GM23338 (cell line): ENCODE data around the gene C20orf141. TPM values are rescaled to one million over a fixed set of nuclear protein-coding genes. Genes with fewer than 3 reads are reported as not detected.
"Not testable (repeated sequence)": the region's sequence is repeated elsewhere in the genome, so short reads cannot be mapped to it uniquely, and the experiment has no call there.

Source experiments
- ATAC-seq: fragments of 200-7000 bp; cut with Tn5 transposase; 3 replicates; pipeline ENCODE4 v1.9.1; 2020
- DNase-seq: peaks from one replicate; pipeline ENCODE4 v3.0.0-alpha.2; 2015; ENCODE audit warnings: low spot score
- H2AFZ ChIP-seq: fragments of 200-600 bp; sonication (generic); 2 replicates; pipeline ENCODE4 v1.8.0; 2016; ENCODE audit warnings: antibody characterized with exemption, mild to moderate bottlenecking, moderate library complexity
- H3F3A ChIP-seq: fragments of 200-600 bp; sonication (generic); replicated peaks from 2 replicates; pipeline ENCODE4 v1.8.0; 2017; ENCODE audit warnings: antibody characterized with exemption, mixed run types, low read depth
- H3K27ac ChIP-seq: fragments of 200-600 bp; sonication (generic); 2 replicates; pipeline ENCODE4 v1.6.1; 2016; ENCODE audit warnings: low read depth
- H3K27me3 ChIP-seq: fragments of 200-600 bp; sonication (generic); 2 replicates; pipeline ENCODE4 v1.8.0; 2016; ENCODE audit warnings: mild to moderate bottlenecking, mixed run types, moderate library complexity; ENCODE audit not compliant: insufficient read depth
- H3K36me3 ChIP-seq: fragments of 200-600 bp; sonication (generic); 2 replicates; pipeline ENCODE4 v1.8.0; 2016; ENCODE audit warnings: mild to moderate bottlenecking; ENCODE audit not compliant: insufficient read depth
- H3K4me1 ChIP-seq: fragments of 200-600 bp; sonication (generic); 2 replicates; pipeline ENCODE4 v1.8.0; 2016; ENCODE audit warnings: mild to moderate bottlenecking, moderate library complexity; ENCODE audit not compliant: insufficient read depth
- H3K4me2 ChIP-seq: fragments of 200-600 bp; sonication (generic); 2 replicates; pipeline ENCODE4 v1.7.1; 2017; ENCODE audit warnings: mixed run types
- H3K4me3 ChIP-seq: fragments of 200-600 bp; sonication (generic); 2 replicates; pipeline ENCODE4 v1.6.1; 2016; ENCODE audit warnings: mixed run types
- H3K79me2 ChIP-seq: fragments of 200-600 bp; sonication (generic); replicated peaks from 2 replicates; pipeline ENCODE4 v1.8.0; 2017; ENCODE audit warnings: mild to moderate bottlenecking; ENCODE audit not compliant: insufficient read depth
- H3K9me2 ChIP-seq: fragments of 200-600 bp; sonication (generic); 2 replicates; pipeline ENCODE4 v1.8.0; 2017; ENCODE audit not compliant: insufficient read depth
- H4K20me1 ChIP-seq: fragments of 200-600 bp; sonication (generic); replicated peaks from 2 replicates; pipeline ENCODE4 v1.8.0; 2017; ENCODE audit warnings: mild to moderate bottlenecking; ENCODE audit not compliant: insufficient read depth
- H3K27ac Mint-ChIP-seq: 2 replicates; pipeline ENCODE4 v1.8.0; 2020; ENCODE audit warnings: inconsistent platforms, mild to moderate bottlenecking, moderate library complexity, mixed read lengths
- H3K27me3 Mint-ChIP-seq: 3 replicates; pipeline ENCODE4 v1.8.0; 2022; ENCODE audit warnings: low read depth, mild to moderate bottlenecking, moderate library complexity, mixed read lengths, inconsistent platforms; ENCODE audit not compliant: insufficient read depth, poor library complexity
- H3K36me3 Mint-ChIP-seq: 3 replicates; pipeline ENCODE4 v1.8.0; 2021; ENCODE audit warnings: low read depth, mild to moderate bottlenecking, inconsistent platforms, moderate library complexity, mixed read lengths
- H3K4me1 Mint-ChIP-seq: 3 replicates; pipeline ENCODE4 v1.8.0; 2020; ENCODE audit warnings: mild to moderate bottlenecking, inconsistent platforms, mixed read lengths
- H3K4me3 Mint-ChIP-seq: 3 replicates; pipeline ENCODE4 v1.8.0; 2021; ENCODE audit warnings: moderate library complexity, mild to moderate bottlenecking, inconsistent platforms, mixed read lengths
- H3K9me3 Mint-ChIP-seq: 3 replicates; pipeline ENCODE4 v1.8.0; 2020; ENCODE audit warnings: moderate library complexity, mild to moderate bottlenecking, inconsistent platforms, mixed read lengths
- CREB1 ChIP-seq: fragments of 250-450 bp; sonication (Bioruptor Pico); IDR thresholded peaks from 2 replicates; pipeline ENCODE4 v1.5.0; 2020; ENCODE audit warnings: low read depth, mild to moderate bottlenecking, moderate library complexity
- ETS1 ChIP-seq: IDR thresholded peaks from 2 replicates; pipeline ENCODE4 v1.6.1; 2016; ENCODE audit warnings: antibody characterized with exemption
- EZH2 ChIP-seq: fragments of 200-600 bp; sonication (generic); IDR thresholded peaks from one replicate; pipeline ENCODE4 v1.8.0; 2017; ENCODE audit warnings: antibody characterized with exemption, mild to moderate bottlenecking, low read depth; ENCODE audit not compliant: unreplicated experiment
- EZH2phosphoT487 ChIP-seq: fragments of 200-600 bp; sonication (generic); IDR thresholded peaks from one replicate; pipeline ENCODE4 v1.8.1; 2018; ENCODE audit warnings: antibody characterized with exemption; ENCODE audit not compliant: unreplicated experiment
- JUNB ChIP-seq: IDR thresholded peaks from one replicate; pipeline ENCODE4 v1.6.1; 2016; ENCODE audit warnings: antibody characterized with exemption; ENCODE audit not compliant: unreplicated experiment
- NANOG ChIP-seq: IDR thresholded peaks from 2 replicates; pipeline ENCODE4 v1.6.1; 2016; ENCODE audit warnings: antibody characterized with exemption, borderline replicate concordance
- REST ChIP-seq: IDR thresholded peaks from one replicate; pipeline ENCODE4 v1.6.1; 2018; ENCODE audit warnings: antibody characterized with exemption; ENCODE audit not compliant: unreplicated experiment
- ZNF114 ChIP-seq: fragments of 250-450 bp; sonication (Bioruptor Pico); IDR thresholded peaks from 2 replicates; pipeline ENCODE4 v1.5.0; 2020; ENCODE audit warnings: mild to moderate bottlenecking, moderate library complexity
- polyA plus RNA-seq: library from polyadenylated mRNA; unstranded; fragments of >200 nt; fragmentation: Nextera tagmentation; extraction: Ambion mirVana; gene quantifications from 2 replicates; pipeline ENCODE4 v1.2.1, GENCODE V29; 2016
- total RNA-seq: library from RNA; depleted of rRNA; stranded (reverse); fragments of >200 nt; shearing (Covaris generic); gene quantifications from 2 replicates; pipeline ENCODE4 v1.2.3, GENCODE V29; 2014
- TF ChIP-seq, protein P1 (sequence below): fragments of 250-450 bp; sonication (Bioruptor Pico); IDR thresholded peaks from 2 replicates; pipeline ENCODE4 v1.5.0; 2020; ENCODE audit warnings: mild to moderate bottlenecking, moderate library complexity
- TF ChIP-seq, protein P2 (sequence below), 2 experiments: fragments of 200-600 bp in 1 of 2; sonication (generic) in 1 of 2; conservative IDR thresholded peaks; 2 replicates each; pipeline versions ENCODE4 v1.5.1 to v1.6.1; 2016 to 2017; ENCODE audit warnings: antibody characterized with exemption in 2 of 2, low read depth in 2 of 2, mild to moderate bottlenecking in 2 of 2, moderate library complexity in 1 of 2

The C20orf141 gene
- total and polyA plus RNA-seq, 2 experiments from 2014 or later: not detected

GRCh38 chr20:2831206-2831605, 16.4 kb downstream of the C20orf141 start:
- DNase-seq, H2AFZ ChIP-seq, H3K27me3 Mint-ChIP-seq, H3F3A ChIP-seq, H3K4me2 ChIP-seq, H3K4me1 Mint-ChIP-seq, H3K27ac ChIP-seq, H3K4me3 ChIP-seq, H3K36me3 Mint-ChIP-seq, H3K79me2 ChIP-seq, H3K36me3 ChIP-seq, H3K9me3 Mint-ChIP-seq, ATAC-seq, H3K9me2 ChIP-seq, H4K20me1 ChIP-seq, H3K4me3 Mint-ChIP-seq, H3K4me1 ChIP-seq, H3K27ac Mint-ChIP-seq: not testable (repeated sequence)
- H3K27me3 ChIP-seq: peaks cover 29% of the 10 kb centered on the region

- no peaks in the 10 kb centered on the region for H3K4me1 ChIP-seq
- no peak overlapping the region for H3K27ac ChIP-seq
- no peak overlapping the region for H2AFZ ChIP-seq
- peaks cover 6% of the 10 kb centered on the region; the same call in 1 of the 2 replicates for H3K27me3 ChIP-seq
- DNase-seq: no peak
- no peaks in the 10 kb centered on the region for H3F3A ChIP-seq
- no peak overlapping the region for H3K27ac Mint-ChIP-seq
- H3K4me3 ChIP-seq: no peak overlapping the region
- no peaks in the 10 kb centered on the region for H3K9me2 ChIP-seq
- no peaks in the 10 kb centered on the region; the same call in 2 of the 3 replicates for H3K4me1 Mint-ChIP-seq
- no peaks in the 10 kb centered on the region; the same call in 1 of the 3 replicates for H3K36me3 Mint-ChIP-seq
- H3K27me3 Mint-ChIP-seq: peaks cover 9% of the 10 kb centered on the region
- no peak overlapping the region for H3K4me3 Mint-ChIP-seq
- no peak for ATAC-seq
- H3K79me2 ChIP-seq: no peaks in the 10 kb centered on the region
- no peaks in the 10 kb centered on the region for H3K9me3 Mint-ChIP-seq
- H4K20me1 ChIP-seq: no peaks in the 10 kb centered on the region
- no peak overlapping the region for H3K4me2 ChIP-seq
- H3K36me3 ChIP-seq: no peaks in the 10 kb centered on the region
- TF ChIP-seq CREB1 (no peak), ETS1 (no peak), NANOG (no peak), JUNB (no peak), EZH2 (no peak), EZH2phosphoT487 (no peak), ZNF114 (no peak), REST (no peak)
- TF ChIP-seq, protein P1, sequence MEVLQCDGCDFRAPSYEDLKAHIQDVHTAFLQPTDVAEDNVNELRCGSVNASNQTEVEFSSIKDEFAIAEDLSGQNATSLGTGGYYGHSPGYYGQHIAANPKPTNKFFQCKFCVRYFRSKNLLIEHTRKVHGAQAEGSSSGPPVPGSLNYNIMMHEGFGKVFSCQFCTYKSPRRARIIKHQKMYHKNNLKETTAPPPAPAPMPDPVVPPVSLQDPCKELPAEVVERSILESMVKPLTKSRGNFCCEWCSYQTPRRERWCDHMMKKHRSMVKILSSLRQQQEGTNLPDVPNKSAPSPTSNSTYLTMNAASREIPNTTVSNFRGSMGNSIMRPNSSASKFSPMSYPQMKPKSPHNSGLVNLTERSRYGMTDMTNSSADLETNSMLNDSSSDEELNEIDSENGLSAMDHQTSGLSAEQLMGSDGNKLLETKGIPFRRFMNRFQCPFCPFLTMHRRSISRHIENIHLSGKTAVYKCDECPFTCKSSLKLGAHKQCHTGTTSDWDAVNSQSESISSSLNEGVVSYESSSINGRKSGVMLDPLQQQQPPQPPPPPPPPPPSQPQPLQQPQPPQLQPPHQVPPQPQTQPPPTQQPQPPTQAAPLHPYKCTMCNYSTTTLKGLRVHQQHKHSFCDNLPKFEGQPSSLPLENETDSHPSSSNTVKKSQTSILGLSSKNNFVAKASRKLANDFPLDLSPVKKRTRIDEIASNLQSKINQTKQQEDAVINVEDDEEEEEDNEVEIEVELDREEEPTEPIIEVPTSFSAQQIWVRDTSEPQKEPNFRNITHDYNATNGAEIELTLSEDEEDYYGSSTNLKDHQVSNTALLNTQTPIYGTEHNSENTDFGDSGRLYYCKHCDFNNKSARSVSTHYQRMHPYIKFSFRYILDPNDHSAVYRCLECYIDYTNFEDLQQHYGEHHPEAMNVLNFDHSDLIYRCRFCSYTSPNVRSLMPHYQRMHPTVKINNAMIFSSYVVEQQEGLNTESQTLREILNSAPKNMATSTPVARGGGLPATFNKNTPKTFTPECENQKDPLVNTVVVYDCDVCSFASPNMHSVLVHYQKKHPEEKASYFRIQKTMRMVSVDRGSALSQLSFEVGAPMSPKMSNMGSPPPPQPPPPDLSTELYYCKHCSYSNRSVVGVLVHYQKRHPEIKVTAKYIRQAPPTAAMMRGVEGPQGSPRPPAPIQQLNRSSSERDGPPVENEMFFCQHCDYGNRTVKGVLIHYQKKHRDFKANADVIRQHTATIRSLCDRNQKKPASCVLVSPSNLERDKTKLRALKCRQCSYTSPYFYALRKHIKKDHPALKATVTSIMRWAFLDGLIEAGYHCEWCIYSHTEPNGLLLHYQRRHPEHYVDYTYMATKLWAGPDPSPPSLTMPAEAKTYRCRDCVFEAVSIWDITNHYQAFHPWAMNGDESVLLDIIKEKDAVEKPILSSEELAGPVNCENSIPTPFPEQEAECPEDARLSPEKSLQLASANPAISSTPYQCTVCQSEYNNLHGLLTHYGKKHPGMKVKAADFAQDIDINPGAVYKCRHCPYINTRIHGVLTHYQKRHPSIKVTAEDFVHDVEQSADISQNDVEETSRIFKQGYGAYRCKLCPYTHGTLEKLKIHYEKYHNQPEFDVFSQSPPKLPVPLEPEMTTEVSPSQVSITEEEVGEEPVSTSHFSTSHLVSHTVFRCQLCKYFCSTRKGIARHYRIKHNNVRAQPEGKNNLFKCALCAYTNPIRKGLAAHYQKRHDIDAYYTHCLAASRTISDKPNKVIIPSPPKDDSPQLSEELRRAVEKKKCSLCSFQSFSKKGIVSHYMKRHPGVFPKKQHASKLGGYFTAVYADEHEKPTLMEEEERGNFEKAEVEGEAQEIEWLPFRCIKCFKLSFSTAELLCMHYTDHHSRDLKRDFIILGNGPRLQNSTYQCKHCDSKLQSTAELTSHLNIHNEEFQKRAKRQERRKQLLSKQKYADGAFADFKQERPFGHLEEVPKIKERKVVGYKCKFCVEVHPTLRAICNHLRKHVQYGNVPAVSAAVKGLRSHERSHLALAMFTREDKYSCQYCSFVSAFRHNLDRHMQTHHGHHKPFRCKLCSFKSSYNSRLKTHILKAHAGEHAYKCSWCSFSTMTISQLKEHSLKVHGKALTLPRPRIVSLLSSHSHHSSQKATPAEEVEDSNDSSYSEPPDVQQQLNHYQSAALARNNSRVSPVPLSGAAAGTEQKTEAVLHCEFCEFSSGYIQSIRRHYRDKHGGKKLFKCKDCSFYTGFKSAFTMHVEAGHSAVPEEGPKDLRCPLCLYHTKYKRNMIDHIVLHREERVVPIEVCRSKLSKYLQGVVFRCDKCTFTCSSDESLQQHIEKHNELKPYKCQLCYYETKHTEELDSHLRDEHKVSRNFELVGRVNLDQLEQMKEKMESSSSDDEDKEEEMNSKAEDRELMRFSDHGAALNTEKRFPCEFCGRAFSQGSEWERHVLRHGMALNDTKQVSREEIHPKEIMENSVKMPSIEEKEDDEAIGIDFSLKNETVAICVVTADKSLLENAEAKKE (CRISPR knock-in tag): no peak
- TF ChIP-seq, protein P2, sequence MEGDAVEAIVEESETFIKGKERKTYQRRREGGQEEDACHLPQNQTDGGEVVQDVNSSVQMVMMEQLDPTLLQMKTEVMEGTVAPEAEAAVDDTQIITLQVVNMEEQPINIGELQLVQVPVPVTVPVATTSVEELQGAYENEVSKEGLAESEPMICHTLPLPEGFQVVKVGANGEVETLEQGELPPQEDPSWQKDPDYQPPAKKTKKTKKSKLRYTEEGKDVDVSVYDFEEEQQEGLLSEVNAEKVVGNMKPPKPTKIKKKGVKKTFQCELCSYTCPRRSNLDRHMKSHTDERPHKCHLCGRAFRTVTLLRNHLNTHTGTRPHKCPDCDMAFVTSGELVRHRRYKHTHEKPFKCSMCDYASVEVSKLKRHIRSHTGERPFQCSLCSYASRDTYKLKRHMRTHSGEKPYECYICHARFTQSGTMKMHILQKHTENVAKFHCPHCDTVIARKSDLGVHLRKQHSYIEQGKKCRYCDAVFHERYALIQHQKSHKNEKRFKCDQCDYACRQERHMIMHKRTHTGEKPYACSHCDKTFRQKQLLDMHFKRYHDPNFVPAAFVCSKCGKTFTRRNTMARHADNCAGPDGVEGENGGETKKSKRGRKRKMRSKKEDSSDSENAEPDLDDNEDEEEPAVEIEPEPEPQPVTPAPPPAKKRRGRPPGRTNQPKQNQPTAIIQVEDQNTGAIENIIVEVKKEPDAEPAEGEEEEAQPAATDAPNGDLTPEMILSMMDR (conservative IDR thresholded peaks at IDR 0.05; ENCODE audit: low read depth in 2 of 2): no peak
Measured at GRCh38 chr20:2833761-2834160, 19.0 kb downstream of the C20orf141 start.
